Activated CD4-positive, alpha-beta T cell treated with anti-CD3 and anti-CD28 coated beads, Interleukin-10, Interleukin-2, amounts not matched to agents 100 ng/mL and 50 ng/mL, durations not matched to agents 16 hours and 8 hours (primary cell): ENCODE data around the gene DNASE1L3.
"Not testable (repeated sequence)": the region's sequence is repeated elsewhere in the genome, so short reads cannot be mapped to it uniquely, and the experiment has no call there.

Experiments
- DNase-seq: peaks from one replicate; pipeline ENCODE4 v3.0.0-alpha.2; 2020

DNASE1L3 gene

GRCh38 chr3:58210761-58211460, at the start of gene DNASE1L3:
Gene DNASE1L3, minus strand, starts transcription at chr3:58210972. Its CDS starts 66 bp downstream, at chr3:58210906.
- DNase-seq = no peak

DNA sequence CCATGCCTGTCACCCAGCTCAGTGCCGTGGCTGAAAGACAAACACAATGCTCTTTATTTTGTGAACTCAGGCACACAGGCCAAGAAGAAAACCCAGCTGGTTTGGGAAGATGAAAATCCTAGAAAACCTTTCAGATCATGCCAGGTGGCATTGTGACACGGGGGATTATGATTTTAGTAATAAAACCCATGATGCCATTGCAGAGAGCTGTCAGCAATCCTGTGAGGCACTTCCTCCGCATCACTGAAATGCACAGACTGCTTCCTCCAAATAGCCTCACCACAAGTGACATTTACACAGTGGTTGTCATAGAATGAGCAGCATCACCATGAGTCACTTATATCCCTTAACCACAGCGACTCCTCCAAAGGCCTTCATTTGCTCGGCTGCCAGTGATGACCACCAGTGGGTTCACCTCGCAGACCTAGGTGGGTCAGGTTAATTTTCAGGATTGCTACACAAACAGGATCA, 49.5 kb upstream of the DNASE1L3 start:
- DNase-seq = peak; percentile 63

DNA sequence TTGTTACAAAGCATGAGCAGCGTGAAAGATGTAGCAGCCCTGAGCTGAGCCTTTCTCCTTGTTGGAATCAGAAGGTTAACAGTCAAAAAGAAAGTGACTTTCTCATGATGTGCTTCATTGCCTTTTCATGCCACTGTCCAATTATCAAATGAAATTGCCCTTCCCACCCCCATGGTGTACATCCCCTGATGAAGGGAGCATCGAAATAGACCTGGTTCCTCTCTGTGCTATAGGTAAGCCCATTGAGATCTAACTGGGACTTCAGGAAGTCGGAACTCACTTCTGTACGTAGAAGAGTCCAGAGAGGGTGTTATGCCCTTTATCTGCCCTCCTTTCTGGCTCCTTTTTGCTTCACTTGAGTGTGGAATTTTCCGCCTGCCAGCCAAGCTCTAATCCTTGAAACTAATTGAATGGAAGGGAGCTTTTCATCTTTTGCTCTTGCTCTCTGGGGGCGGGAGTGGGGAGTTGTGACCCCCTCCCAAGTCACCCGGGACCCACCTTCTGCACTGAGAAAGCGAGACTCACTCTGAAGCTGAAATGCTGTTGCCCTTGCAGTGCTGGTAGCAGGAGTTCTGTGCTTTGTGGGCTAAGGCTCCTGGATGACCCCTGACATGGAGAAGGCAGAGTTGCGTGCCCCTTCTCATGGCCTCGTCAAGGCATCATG, 47.8 kb upstream of the DNASE1L3 start:
- no peak for DNase-seq

DNA sequence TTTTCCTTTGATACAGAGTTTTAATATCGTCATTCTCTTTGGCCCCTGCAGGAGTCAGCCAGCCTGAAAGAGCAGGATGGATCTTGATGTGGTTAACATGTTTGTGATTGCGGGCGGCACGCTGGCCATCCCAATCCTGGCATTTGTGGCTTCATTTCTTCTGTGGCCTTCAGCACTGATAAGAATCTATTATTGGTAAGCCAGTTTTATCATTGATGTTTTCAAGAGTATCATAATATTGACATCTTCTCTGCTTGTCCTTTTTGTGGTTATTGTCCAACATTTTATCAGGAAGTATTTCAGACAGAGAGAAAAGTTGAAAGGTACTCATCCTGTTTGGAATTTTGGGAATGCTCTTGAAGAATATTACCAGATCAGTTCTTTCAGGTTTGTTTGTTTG, 45.7 kb upstream of the DNASE1L3 start:
- no peak for DNase-seq

GRCh38 chr3:58256061-58256460, 45.3 kb upstream of the DNASE1L3 start:
- DNase-seq = no peak

DNA sequence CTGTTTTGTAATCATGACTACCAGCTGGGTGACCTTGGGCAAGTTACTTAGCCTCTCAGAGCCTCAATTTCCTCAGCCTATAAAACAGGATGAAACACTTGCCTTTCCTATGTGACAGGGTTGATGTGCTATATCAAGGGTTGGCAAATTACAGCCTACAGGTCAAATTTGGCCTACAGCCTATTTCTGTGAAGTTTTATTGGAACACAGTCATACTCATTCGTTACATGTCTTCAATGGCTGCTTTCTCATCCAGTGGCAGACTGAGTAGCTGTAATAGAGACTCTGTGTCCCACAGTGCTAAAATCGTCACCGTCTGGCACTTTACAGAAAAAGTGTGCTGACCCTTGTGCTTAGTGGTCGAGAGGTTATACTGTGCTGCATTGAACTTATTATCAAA, 43.4 kb upstream of the DNASE1L3 start:
- DNase-seq = no peak

- no peak for DNase-seq
Observed at GRCh38 chr3:58251631-58252035, 40.9 kb upstream of the DNASE1L3 start.

DNA sequence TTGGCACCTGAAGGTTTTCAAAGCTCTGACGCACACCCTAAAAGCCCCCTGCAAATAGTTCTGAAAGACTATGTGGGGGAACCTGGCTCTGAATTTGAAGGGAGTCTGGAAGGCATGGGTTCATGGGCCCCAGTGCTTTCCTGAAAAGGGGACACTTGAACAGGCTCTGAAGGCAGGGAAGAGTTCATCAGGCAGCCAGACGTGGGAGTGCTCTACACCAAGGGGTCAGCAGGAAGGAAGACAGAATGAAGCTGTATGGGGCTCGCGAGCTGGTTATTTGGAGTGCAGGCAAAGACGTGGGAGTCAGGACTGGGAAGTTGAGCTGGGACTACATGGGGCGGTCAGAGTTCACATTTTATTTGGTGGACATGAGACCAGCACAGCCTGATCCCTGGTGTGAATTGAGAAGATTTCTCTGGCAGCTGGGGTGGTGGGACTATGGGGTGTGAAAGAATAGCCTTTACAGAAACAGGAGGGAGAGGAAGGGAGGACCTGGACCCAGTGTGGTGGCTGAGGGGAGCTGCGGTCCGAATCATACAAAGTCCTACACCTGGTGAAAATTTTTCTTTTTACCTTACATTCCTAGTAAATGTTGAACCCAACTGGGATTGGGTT, 39.4 kb upstream of the DNASE1L3 start:
- no peak for DNase-seq

DNA sequence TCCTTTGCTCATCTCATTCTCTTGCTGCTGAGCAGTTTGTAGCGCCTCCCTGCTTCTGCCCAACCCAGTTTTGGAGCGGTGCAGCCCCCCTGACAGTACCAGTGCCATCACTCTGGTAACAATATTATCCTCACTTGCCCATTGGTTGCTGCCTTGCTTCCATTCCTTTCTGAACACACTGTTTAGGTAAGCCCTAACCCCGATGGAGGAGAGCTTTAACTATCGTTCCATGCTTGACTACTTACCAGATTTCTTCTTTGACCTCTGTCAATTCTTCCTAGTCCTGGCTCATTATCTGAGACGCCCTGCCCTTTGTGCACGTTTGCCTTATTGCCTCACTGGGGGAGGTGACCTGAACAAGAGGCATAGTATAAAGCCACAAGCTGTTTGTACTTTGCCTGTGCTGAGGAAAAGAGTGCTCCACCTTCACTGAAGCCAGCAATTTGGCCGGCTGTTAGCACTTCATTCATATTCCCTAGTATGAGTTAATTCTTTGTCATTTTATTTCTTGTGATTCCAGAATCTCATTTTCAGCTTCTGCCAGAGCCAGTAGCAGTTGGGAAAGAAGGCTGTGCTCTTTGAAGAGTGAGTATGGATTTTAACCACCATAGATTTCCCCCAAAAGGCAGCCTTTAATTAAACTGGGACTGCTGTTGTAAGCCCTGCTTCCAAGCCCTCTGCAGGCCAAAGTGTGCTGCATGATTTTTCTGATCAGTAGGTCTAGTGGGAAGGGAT, 38.8 kb upstream of the DNASE1L3 start:
- no peak for DNase-seq

DNA sequence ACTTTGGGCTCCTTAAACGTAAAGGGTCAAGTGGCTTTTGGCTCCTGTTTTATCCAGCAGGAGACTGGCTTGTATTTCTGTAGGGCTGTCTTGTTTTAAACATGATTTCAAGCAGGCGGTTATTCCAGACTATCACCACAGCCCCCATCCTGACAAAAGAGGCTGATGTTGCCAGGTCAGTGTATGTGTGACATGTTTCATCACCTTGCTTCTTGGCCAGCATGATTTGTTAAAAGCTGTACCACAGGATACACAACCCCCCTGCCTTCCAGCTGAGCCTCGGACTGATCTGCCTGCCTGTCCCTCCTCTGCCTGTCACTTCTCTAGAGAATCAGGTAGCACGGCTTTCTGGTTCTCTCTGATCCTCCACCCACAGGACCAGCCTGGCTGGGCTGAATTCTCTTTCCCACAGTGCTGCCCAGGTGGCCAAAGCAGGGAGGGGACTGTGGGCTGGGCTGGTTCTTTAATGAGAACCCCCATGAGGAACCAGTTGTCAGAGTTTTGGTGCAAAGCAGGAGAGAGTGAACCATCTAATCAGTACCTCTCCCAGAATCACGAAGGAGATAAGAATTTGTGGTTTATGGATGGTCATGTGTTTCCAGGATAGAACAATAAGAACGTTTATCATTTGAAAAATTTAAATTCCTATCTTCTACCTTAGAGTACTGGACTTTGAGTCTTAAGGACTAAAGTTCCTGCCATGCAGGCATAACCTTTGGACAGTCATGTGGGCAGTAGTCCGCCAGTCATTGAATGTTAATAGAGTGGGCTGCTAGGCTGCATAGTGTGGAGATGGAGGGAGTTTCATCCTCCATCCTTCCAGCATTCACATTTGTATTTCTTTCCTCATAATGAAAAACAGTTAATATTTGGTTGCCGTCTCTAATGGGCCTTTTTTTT, 35.6 kb upstream of the DNASE1L3 start:
- no peak for DNase-seq

GRCh38 chr3:58243976-58244585, 33.3 kb upstream of the DNASE1L3 start:
- DNase-seq = no peak

GRCh38 chr3:58242860-58243259, 32.1 kb upstream of the DNASE1L3 start:
- not testable (repeated sequence) for DNase-seq

GRCh38 chr3:58242340-58242739, 31.6 kb upstream of the DNASE1L3 start:
- DNase-seq = no peak

DNA sequence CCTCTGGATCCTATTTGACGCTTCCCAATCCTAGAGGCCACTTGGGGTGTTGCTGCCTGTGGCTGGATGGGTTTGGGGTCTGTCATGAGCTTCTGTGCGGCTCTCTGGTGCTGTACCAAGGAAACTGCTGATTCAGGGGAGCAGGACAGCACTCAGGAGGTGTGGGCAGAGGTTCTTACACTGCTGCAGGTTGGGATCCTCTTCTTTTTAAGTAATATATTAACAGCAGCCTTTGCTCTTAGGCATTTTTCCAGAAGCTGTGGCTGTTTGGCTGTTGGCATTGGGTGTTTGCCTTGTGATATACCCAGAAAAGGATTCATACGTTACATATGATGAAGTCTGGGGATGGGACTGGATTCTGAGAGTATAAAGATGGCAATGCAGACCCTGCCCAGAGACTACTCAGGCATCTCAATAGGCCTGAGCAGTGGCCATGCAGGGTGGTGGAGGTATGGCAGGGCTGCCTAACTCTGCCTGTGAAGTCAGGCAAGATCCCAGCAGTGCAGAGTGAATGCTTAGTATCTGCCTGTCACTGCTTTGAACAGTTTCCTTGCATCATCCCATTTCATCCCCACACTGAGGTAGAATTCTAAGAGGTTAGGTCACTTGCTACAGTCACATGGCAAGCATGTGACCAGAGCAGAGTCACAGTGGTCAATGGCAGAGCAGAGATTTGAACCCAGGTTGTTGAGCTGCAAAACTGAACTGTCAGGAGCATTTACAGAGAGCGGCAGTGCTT, 30.7 kb upstream of the DNASE1L3 start:
- DNase-seq = no peak

GRCh38 chr3:58238830-58239229, 28.1 kb upstream of the DNASE1L3 start:
- DNase-seq = no peak

DNA sequence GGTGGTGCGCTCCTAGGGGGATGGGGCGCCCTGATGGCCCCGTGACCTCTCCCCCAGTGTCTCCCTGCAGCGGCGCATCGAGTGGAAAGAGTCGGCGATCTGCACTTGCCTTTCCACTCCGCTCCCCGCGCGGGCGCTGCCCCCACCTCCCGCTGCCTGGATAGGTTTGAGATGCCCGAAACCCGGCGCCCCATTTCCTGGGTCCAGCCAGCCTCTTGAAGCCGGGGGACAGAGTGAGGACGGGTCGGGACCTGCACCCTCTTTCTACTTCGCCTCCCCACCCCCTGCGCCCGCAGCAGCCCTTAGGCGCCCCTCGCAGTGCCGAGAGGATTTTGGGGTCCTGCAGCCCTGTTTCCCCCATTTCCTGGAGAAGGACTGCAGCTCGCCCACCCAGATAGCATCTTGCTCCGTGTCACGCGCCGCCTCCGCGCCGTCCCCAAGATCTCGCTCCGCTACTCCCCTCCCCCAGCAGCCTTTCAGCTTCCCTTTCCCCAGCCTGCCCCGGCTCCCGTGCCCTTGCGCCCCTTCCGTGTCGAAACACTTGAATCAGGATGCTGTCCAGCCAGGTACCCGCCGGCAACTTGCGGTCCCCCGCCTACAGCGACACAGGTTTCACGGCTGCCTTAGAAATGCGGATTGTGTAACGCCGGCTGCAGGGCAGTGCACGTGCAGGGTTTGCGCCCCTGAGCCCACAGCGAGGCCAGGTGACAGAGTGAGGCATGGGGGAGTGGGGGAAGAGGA, 27.3 kb upstream of the DNASE1L3 start:
- peak; percentile 51 for DNase-seq

- DNase-seq = peak; percentile 78
Observed at GRCh38 chr3:58237238-58237940, 26.6 kb upstream of the DNASE1L3 start, which contains the start of gene ABHD6. Gene ABHD6, plus strand, starts transcription at chr3:58237792. Its CDS starts 18,795 bp downstream, at chr3:58256587.

DNA sequence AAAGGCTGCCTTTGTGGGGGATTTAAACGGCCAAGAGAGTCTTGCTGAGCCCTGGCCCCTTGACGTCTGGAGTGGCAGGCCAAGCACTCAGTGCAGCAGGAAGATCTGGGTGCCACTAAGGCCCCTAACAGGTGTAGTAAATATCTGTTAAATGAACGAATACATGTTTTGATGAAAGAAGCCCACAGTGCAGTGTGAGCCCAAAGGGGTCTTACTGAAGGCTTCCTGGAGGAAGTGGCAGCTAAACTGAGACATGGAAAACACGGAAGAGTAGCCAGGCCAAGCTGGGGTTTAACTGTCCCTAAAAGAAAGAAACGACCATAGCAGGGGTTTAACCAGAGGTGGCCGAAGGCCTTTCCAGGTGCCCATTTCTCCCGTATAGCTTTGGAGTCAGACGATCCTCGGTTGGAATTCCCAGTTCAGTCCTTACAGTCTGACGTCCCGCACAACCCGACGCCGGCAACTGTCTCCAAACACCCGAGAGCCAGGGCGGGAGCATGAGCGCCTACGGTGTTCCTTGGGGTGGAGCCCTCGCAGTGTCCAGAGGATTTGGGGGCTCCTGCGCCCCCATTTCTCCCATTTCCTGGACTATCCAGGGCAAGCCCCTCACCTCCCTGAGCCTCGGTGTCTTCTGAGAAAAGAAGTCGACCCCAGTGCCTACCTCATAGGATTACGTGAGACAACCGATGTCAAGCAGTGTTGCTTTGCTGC, 25.9 kb upstream of the DNASE1L3 start:
- DNase-seq = no peak

GRCh38 chr3:58235970-58236369, 25.2 kb upstream of the DNASE1L3 start:
- no peak for DNase-seq
